ENCODE measurements around the gene AP3D1. TPM values are rescaled to one million over a fixed set of nuclear protein-coding genes. Genes with fewer than 3 reads are reported as not detected.
"Not testable (repeated sequence)": the region's sequence is repeated elsewhere in the genome, so short reads cannot be mapped to it uniquely, and the experiment has no call there.

Gene AP3D1
- 10 to 100 TPM; 43.1 to 83.1 (median 51.2) TPM for total RNA-seq
- 100 to 1,000 TPM in 1 of 3 donors, 10 to 100 TPM in 2; 47.4 to 127 (median 72.6) TPM for polyA plus RNA-seq

DNA sequence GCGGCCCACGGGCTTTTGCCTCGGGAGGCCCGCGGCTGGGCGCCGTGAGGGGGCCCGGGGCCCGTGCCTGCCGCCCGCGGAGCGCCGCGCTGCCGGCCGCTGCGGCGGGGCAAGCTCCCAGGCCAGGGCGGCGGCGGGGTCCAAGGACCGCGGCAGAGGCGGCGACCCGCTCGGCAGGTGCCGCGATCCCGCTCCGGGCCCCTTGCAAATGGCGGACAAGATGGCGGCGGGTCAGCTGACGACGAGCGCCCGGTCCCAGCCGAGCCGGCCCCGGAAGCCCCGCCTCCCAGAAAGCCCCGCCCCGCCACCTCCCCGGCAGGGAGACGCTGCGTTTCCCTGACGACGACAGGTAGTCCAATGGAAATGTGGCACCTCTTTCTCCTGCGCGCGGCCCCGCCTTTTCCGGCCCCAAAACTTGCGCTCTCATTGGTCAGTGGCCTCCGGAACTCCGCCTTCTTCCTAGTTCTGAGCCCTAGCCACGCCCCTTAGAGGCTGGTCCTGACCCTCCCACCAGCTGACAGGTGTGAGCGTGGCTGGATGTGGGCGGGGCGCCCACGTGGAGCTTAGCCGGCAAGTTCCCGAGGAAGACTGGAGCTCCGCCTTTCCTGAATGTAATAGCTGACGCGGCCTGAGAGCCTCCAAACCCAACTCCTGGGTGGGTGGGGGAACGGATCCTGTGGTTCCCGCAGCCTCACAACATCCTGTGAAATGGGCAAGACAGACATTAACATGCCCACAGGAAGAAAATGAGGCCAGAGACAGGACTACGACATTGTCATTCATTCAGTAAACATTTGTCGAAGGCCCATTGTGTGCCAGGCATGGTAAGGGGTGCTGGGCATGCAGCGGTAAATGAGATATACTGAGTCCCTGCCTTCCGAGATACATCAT is at the start of gene AP3D1:
AP3D1 (minus strand) TSS at position 228 of the 891 bp plus-strand sequence. CDS start 232 bp downstream, outside the sequence.
- no peaks in the 10 kb centered on the region for H3K9me3 ChIP-seq
- 2% methylated on average over 74 of the region's 74 CpGs for WGBS, 2 donors
- DNase-seq: peak; percentile 100
- H3K36me3 ChIP-seq: peaks cover 0 to 2% (median 0%) of the 10 kb centered on the region in 4 donors
- H3K4me1 ChIP-seq: peaks cover 0 to 41% (median 30%) of the 10 kb centered on the region in 4 donors
- peak; percentile 25 to 70 (median 48) for TF ChIP-seq POLR2AphosphoS5 (IDR thresholded peaks at IDR 0.05)
- TF ChIP-seq EP300 (IDR thresholded peaks at IDR 0.05): no peak
- no peaks in the 10 kb centered on the region for H3K27me3 ChIP-seq
- intact Hi-C loops (cut with DNase I): loop anchor here (2.0 to 5.0 kb wide), 4 partner anchors 36 to 176 kb away; partner anchors contain the start of genes IZUMO4, LSM7, MOB3A and PLEKHJ1
- H3K27ac ChIP-seq: peak within 1 kb of the TSS; percentile 86 to 90 (median 88)
- peak within 1 kb of the TSS; percentile 91 to 97 (median 95) for H3K4me3 ChIP-seq

DNA sequence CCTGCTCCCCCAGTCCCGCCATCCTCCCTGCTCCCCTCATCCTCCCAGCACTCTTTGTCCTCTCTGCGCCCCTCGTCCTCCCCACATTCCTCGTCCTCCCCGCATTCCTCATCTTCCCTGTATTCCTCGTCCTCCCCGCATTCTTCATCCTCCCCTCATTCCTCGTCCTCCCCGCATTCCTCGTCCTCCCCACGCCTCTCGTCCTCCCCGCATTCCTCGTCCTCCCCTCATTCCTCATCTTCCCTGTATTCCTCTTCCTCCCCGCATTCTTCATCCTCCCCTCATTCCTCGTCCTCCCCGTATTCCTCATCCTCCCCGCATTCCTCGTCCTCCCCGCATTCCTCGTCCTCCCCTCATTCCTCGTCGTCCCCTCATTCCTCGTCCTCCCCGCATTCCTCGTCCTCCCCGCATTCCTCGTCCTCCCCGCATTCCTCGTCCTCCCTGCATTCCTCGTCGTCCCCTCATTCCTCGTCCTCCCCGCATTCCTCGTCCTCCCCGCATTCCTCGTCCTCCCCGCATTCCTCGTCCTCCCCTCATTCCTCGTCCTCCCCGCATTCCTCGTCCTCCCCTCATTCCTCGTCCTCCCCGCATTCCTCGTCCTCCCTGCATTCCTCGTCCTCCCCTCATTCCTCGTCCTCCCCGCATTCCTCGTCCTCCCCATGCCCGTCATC is 49.4 kb upstream of the AP3D1 start:
- whole genome bisulfite sequencing, 2 donors: 96% methylated on average over 50 of the region's 50 CpGs
- H3K27ac ChIP-seq; H3K27me3 ChIP-seq; H3K9me3 ChIP-seq; DNase-seq; intact Hi-C loops (cut with DNase I); H3K4me1 ChIP-seq; H3K4me3 ChIP-seq: not testable (repeated sequence)
- H3K36me3 ChIP-seq: peaks cover 8 to 74% (median 11%) of the 10 kb centered on the region in 4 donors

DNA sequence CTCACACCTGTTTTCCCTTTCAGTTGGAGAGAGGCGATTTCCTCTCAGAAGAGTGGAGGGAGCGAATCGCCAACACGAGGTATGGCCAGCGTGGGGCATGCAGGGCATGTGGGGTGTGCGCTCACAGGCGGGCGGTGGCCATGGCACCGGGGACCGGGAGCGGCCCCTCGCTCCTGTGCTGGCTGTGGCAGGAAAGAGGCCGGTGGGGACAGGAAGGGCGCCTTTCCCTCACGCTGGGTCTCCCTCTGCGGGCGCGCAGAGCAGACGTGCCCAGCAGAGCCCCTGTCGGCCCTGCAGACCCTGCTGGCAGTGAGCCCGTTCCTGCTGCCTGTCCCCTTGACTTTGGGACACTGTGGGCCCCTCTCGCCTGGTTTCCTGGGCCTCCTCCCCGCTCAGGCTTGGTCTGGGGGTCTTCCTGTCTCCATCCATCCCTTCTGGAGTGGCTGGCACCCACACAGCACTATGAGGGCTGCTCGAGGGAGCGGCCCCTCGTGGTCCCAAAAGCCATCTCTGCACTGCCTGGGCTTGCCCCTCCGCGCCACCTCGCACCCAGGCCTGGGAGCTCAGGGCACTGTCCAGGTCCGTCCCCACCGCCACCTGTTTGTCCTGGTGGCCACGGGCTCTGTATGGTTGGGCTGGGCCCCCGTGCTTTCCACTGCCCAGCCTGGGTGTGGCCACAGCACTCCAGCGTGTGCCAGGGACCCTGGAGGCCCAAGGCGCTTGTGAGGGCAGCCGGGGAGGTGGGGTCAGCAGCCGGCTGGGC is 48.7 kb upstream of the AP3D1 start:
- no peaks in the 10 kb centered on the region for H3K27me3 ChIP-seq
- H3K4me3 ChIP-seq: no peak overlapping the region
- H3K27ac ChIP-seq: no peak overlapping the region
- no peaks in the 10 kb centered on the region for H3K4me1 ChIP-seq
- intact Hi-C loops (cut with DNase I): no loop called here
- peaks cover 12 to 74% (median 13%) of the 10 kb centered on the region in 4 donors for H3K36me3 ChIP-seq
- no peak for DNase-seq
- TF ChIP-seq EP300 (IDR thresholded peaks at IDR 0.05): no peak
- TF ChIP-seq POLR2AphosphoS5 (IDR thresholded peaks at IDR 0.05): no peak
- no peak for TF ChIP-seq POLR2A (IDR thresholded peaks at IDR 0.05)
- TF ChIP-seq, protein P1, sequence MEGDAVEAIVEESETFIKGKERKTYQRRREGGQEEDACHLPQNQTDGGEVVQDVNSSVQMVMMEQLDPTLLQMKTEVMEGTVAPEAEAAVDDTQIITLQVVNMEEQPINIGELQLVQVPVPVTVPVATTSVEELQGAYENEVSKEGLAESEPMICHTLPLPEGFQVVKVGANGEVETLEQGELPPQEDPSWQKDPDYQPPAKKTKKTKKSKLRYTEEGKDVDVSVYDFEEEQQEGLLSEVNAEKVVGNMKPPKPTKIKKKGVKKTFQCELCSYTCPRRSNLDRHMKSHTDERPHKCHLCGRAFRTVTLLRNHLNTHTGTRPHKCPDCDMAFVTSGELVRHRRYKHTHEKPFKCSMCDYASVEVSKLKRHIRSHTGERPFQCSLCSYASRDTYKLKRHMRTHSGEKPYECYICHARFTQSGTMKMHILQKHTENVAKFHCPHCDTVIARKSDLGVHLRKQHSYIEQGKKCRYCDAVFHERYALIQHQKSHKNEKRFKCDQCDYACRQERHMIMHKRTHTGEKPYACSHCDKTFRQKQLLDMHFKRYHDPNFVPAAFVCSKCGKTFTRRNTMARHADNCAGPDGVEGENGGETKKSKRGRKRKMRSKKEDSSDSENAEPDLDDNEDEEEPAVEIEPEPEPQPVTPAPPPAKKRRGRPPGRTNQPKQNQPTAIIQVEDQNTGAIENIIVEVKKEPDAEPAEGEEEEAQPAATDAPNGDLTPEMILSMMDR (IDR thresholded peaks at IDR 0.05): no peak
- 90 to 94% methylated on average over 37 of the region's 37 CpGs for WGBS, 2 donors
- no peaks in the 10 kb centered on the region for H3K9me3 ChIP-seq

DNA sequence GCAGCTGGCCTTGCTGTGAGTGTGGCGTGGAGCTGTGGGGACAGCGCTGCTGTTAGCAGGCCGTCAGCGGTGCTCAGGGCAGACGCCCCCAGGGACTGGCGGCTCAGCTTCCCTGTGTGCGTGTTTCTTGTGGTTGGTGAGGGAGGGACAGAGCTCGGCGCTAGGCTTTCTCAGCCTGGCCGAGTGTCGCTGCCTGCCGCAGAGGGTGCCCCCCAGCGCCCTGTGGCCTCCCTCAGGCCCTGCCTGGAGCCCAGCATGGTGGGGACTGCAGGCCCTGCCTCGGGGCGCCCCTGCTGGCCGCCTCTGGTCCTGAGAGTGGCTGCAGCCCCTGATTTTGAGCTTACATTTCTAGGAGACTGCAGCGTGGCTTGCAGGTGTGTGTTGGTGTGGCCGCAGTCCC is 47.8 kb upstream of the AP3D1 start:
- Histone ChIP-seq H3K36me3 (peaks cover 16 to 74% (median 20%) of the 10 kb centered on the region in 4 donors), H3K27ac (no peak overlapping the region), H3K4me3 (no peak overlapping the region), H3K27me3 (no peaks in the 10 kb centered on the region), H3K4me1 (no peaks in the 10 kb centered on the region), H3K9me3 (no peaks in the 10 kb centered on the region)
- DNase-seq: no peak
- WGBS, 2 donors: 83 to 94% methylated on average over 18 of the region's 18 CpGs
- TF ChIP-seq POLR2AphosphoS5 (IDR thresholded peaks at IDR 0.05): no peak
- TF ChIP-seq POLR2A (IDR thresholded peaks at IDR 0.05): no peak
- TF ChIP-seq, protein P1 (IDR thresholded peaks at IDR 0.05): no peak
- TF ChIP-seq EP300 (IDR thresholded peaks at IDR 0.05): no peak
- intact Hi-C loops (cut with DNase I): no loop called here

DNA sequence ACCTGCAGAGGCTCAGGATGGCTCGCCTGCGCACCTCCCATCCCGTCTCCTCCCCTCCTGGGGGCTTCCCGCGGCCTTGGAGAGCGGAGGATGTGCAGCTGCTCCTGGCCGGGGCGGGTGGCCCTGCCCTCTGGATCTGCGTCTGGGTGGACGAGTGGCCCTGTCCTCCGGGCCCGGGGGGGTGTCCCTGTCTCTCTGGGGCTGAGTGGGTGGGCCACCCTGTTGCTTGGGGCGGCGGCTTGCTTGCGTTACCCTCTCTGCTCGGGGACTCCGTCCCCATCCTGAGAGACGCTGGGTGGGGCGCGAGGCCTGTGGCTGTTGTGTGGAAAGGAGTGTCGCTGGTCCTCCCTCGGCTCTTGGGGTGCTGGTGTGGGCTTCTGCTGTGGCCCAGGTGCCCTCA is 47.0 kb upstream of the AP3D1 start:
- intact Hi-C loops (cut with DNase I): no loop called here
- Histone ChIP-seq H3K27ac (no peak overlapping the region), H3K4me1 (no peaks in the 10 kb centered on the region), H3K27me3 (no peaks in the 10 kb centered on the region), H3K4me3 (no peak overlapping the region), H3K9me3 (no peaks in the 10 kb centered on the region), H3K36me3 (peaks cover 21 to 76% (median 29%) of the 10 kb centered on the region in 4 donors)
- no peak for DNase-seq
- WGBS, 2 donors: 88 to 93% methylated on average over 22 of the region's 22 CpGs
- no peak for TF ChIP-seq POLR2A (IDR thresholded peaks at IDR 0.05)
- TF ChIP-seq EP300 (IDR thresholded peaks at IDR 0.05): no peak
- TF ChIP-seq, protein P1 (IDR thresholded peaks at IDR 0.05): no peak
- TF ChIP-seq POLR2AphosphoS5 (IDR thresholded peaks at IDR 0.05): no peak
